Osteoblast (primary cell): ENCODE results near the gene CACFD1. TPM values are rescaled to one million over a fixed set of nuclear protein-coding genes. Genes with fewer than 3 reads are reported as not detected.

ENCODE experiments used
- DNase-seq: peaks from one replicate; pipeline ENCODE4 v3.0.0; 2011; ENCODE audit warnings: low spot score, mixed read lengths; ENCODE audit not compliant: insufficient read length; ENCODE audit errors: missing footprints
- H2AFZ ChIP-seq: 2 replicates; pipeline ENCODE4 v1.6.0; 2011; ENCODE audit warnings: mild to moderate bottlenecking, low read length
- H3K27ac ChIP-seq: 2 replicates; pipeline ENCODE4 v1.5.1; 2011; ENCODE audit warnings: mild to moderate bottlenecking, low read depth, low read length, moderate library complexity
- H3K27me3 ChIP-seq: 2 replicates; pipeline ENCODE4 v1.6.0; 2012; ENCODE audit warnings: mild to moderate bottlenecking, control low read depth, inconsistent platforms, low read length, moderate library complexity; ENCODE audit not compliant: insufficient read depth
- H3K36me3 ChIP-seq: 2 replicates; pipeline ENCODE4 v1.5.1; 2011; ENCODE audit warnings: mild to moderate bottlenecking, low read length, control low read depth, moderate library complexity; ENCODE audit not compliant: insufficient read depth
- H3K4me1 ChIP-seq: 2 replicates; pipeline ENCODE4 v1.5.1; 2011; ENCODE audit warnings: mild to moderate bottlenecking, low read length, control low read depth, moderate library complexity; ENCODE audit not compliant: insufficient read depth
- H3K4me2 ChIP-seq: 2 replicates; pipeline ENCODE4 v1.6.0; 2011; ENCODE audit warnings: mild to moderate bottlenecking, low read length; ENCODE audit not compliant: insufficient read depth
- H3K4me3 ChIP-seq: fragments of 200-600 bp; sonication (generic); 3 replicates; pipeline ENCODE4 v1.5.1; 2012; ENCODE audit warnings: mild to moderate bottlenecking, low read length, inconsistent platforms; ENCODE audit not compliant: insufficient read depth
- H3K79me2 ChIP-seq: 2 replicates; pipeline ENCODE4 v1.6.0; 2012; ENCODE audit warnings: mild to moderate bottlenecking, low read length, control low read depth, inconsistent platforms; ENCODE audit not compliant: insufficient read depth
- H3K9me3 ChIP-seq: 2 replicates; pipeline ENCODE4 v1.5.1; 2011; ENCODE audit warnings: low read depth, low read length, control low read depth
- H4K20me1 ChIP-seq: 2 replicates; pipeline ENCODE4 v1.6.0; 2012; ENCODE audit warnings: mild to moderate bottlenecking, low read length, control low read depth; ENCODE audit not compliant: insufficient read depth
- CTCF ChIP-seq: IDR thresholded peaks from 2 replicates; pipeline ENCODE4 v1.5.1; 2011; ENCODE audit warnings: mild to moderate bottlenecking, low read depth, low read length, moderate library complexity; ENCODE audit errors: extremely low read depth
- total RNA-seq: library from RNA; depleted of rRNA; stranded (reverse); fragments of >200 nt; gene quantifications from 2 replicates; pipeline ENCODE4 v1.2.3, GENCODE V29; 2012

The CACFD1 gene
- total RNA-seq, 1 donor: 9.0 TPM

- H3K36me3 ChIP-seq: peaks cover 5% of the 10 kb centered on the region
These were observed 14.0 kb downstream of the CACFD1 start for GRCh38 chr9:133473743-133474142.

GRCh38 chr9:133474215-133474614, 14.4 kb downstream of the CACFD1 start:
- DNase-seq: no peak
- Histone ChIP-seq H3K79me2 (peaks cover 11% of the 10 kb centered on the region), H3K4me3 (no peak overlapping the region), H3K27me3 (no peaks in the 10 kb centered on the region), H3K4me2 (no peak overlapping the region), H3K4me1 (peaks cover 8% of the 10 kb centered on the region), H3K9me3 (no peaks in the 10 kb centered on the region), H2AFZ (no peak overlapping the region), H3K36me3 (peaks cover 5% of the 10 kb centered on the region), H4K20me1 (peaks cover 2% of the 10 kb centered on the region), H3K27ac (no peak overlapping the region)
- no peak for TF ChIP-seq CTCF

More at GRCh38 chr9:133473743-133474142, 14.0 kb downstream of the CACFD1 start:
- Histone ChIP-seq H3K9me3 (no peaks in the 10 kb centered on the region), H3K4me1 (peaks cover 7% of the 10 kb centered on the region), H3K27me3 (no peaks in the 10 kb centered on the region), H3K4me2 (no peak overlapping the region), H3K4me3 (no peak overlapping the region), H3K27ac (no peak overlapping the region), H4K20me1 (peaks cover 2% of the 10 kb centered on the region), H2AFZ (no peak overlapping the region), H3K79me2 (peaks cover 10% of the 10 kb centered on the region)
- TF ChIP-seq CTCF: no peak
- no peak for DNase-seq

GRCh38 chr9:133474853-133475252, 15.1 kb downstream of the CACFD1 start:
- TF ChIP-seq CTCF: no peak
- peaks cover 5% of the 10 kb centered on the region for H3K36me3 ChIP-seq
- peaks cover 11% of the 10 kb centered on the region for H3K79me2 ChIP-seq
- DNase-seq: no peak
- peaks cover 2% of the 10 kb centered on the region for H4K20me1 ChIP-seq
- H3K27me3 ChIP-seq: no peaks in the 10 kb centered on the region
- H2AFZ ChIP-seq: no peak overlapping the region
- no peaks in the 10 kb centered on the region for H3K9me3 ChIP-seq
- H3K27ac ChIP-seq: no peak overlapping the region
- H3K4me2 ChIP-seq: no peak overlapping the region
- H3K4me1 ChIP-seq: peaks cover 13% of the 10 kb centered on the region
- no peak overlapping the region for H3K4me3 ChIP-seq

- no peak overlapping the region for H3K4me2 ChIP-seq
- H3K79me2 ChIP-seq: peaks cover 11% of the 10 kb centered on the region
- no peak overlapping the region for H3K4me3 ChIP-seq
- H3K4me1 ChIP-seq: peaks cover 13% of the 10 kb centered on the region
- H3K27me3 ChIP-seq: no peaks in the 10 kb centered on the region
- DNase-seq: no peak
- H3K27ac ChIP-seq: no peak overlapping the region
- H4K20me1 ChIP-seq: peaks cover 2% of the 10 kb centered on the region
- H2AFZ ChIP-seq: no peak overlapping the region
- no peaks in the 10 kb centered on the region for H3K9me3 ChIP-seq
- peaks cover 5% of the 10 kb centered on the region for H3K36me3 ChIP-seq
- no peak for TF ChIP-seq CTCF
These were observed 15.7 kb downstream of the CACFD1 start for GRCh38 chr9:133475292-133476012.
